GM12878 (cell line): ENCODE measurements around the gene CDH5. TPM values are rescaled to one million over a fixed set of nuclear protein-coding genes. Genes with fewer than 3 reads are reported as not detected.
A peak's percentile ranks its signal among the peaks of the same experiment; 100 is the strongest.

ENCODE experiments used
- ATAC-seq: fragments of 200-7000 bp; cut with Tn5 transposase; 3 replicates; pipeline ENCODE4 v1.9.1; 2020; ENCODE audit warnings: mild to moderate bottlenecking, moderate library complexity
- BruUV-seq: library from RNA; stranded (reverse); fragments of 400-500 nt; replicated peaks from 2 replicates; lab custom pipeline; 2021; lab: Mats Ljungman, UMichigan
- CTCF ChIA-PET: fragments of 300-600 bp; sonication (Branson Sonifier 250); formaldehyde crosslinking; extraction: SDS; loops from one replicate; lab custom pipeline; 2021; ENCODE audit warnings: inconsistent platforms; lab: Yijun Ruan, JAX
- POLR2A ChIA-PET: fragments of 350-600 bp; formaldehyde crosslinking; extraction: SDS; loops from one replicate; lab custom pipeline; 2021; ENCODE audit warnings: inconsistent platforms; lab: Charles Lee
- RAD21 ChIA-PET: fragments of 300-600 bp; sonication (Branson Sonifier 250); formaldehyde crosslinking; loops from one replicate; lab custom pipeline; 2023; ENCODE audit warnings: antibody characterized with exemption; ENCODE audit not compliant: unreplicated experiment; lab: Charles Lee
- SMC1A ChIA-PET: fragments of 300-600 bp; sonication (Branson Sonifier 250); formaldehyde crosslinking; loops from one replicate; lab custom pipeline; 2023; ENCODE audit not compliant: unreplicated experiment, uncharacterized antibody; lab: Charles Lee
- DNase-seq: peaks from one replicate; pipeline ENCODE4 v3.0.0-alpha.2; 2011; ENCODE audit warnings: low read depth, low spot score
- FAIRE-seq: peaks from 3 replicates; lab custom pipeline; 2011; peaks lifted over from hg19 to GRCh38; lab: Jason Lieb, UNC
- H2AFZ ChIP-seq: 2 replicates; pipeline ENCODE4 v1.6.0; 2011; ENCODE audit warnings: low read depth, low read length, control low read depth; ENCODE audit not compliant: control insufficient read depth
- H3K27ac ChIP-seq: 2 replicates; pipeline ENCODE4 v1.5.1; 2011; ENCODE audit warnings: control low read depth; ENCODE audit not compliant: control insufficient read depth, insufficient read depth
- H3K27me3 ChIP-seq, 2 experiments: replicated peaks in 1 of 2; 2 replicates each; pipeline versions ENCODE4 v1.6.0 to v1.6.1; 2011; ENCODE audit warnings: low read length in 1 of 2; ENCODE audit not compliant: control insufficient read depth in 2 of 2, insufficient read depth in 2 of 2
- H3K36me3 ChIP-seq, 2 experiments: 2 replicates each; pipeline ENCODE4 v1.5.1; 2011; ENCODE audit warnings: low read length in 1 of 2; ENCODE audit not compliant: control insufficient read depth in 2 of 2, insufficient read depth in 2 of 2
- H3K4me1 ChIP-seq: 2 replicates; pipeline ENCODE4 v1.6.1; 2011; ENCODE audit warnings: mild to moderate bottlenecking, low read length, moderate library complexity, mixed read lengths; ENCODE audit not compliant: control insufficient read depth, insufficient read depth
- H3K4me2 ChIP-seq: 2 replicates; pipeline ENCODE4 v1.6.0; 2011; ENCODE audit warnings: control low read depth; ENCODE audit not compliant: control insufficient read depth, insufficient read depth
- H3K4me3 ChIP-seq: fragments of 200-600 bp; sonication (generic); 2 replicates; pipeline ENCODE4 v1.5.1; 2016
- H3K79me2 ChIP-seq: 2 replicates; pipeline ENCODE4 v1.6.0; 2011; ENCODE audit warnings: low read length; ENCODE audit not compliant: control insufficient read depth, insufficient read depth
- H3K9ac ChIP-seq: 2 replicates; pipeline ENCODE4 v1.8.0; 2011; ENCODE audit warnings: low read length, control low read depth, mixed read lengths; ENCODE audit not compliant: control insufficient read depth, insufficient read depth
- H3K9me3 ChIP-seq: replicated peaks from 3 replicates; pipeline ENCODE4 v1.5.1; 2011; ENCODE audit warnings: mild to moderate bottlenecking, low read length; ENCODE audit not compliant: control insufficient read depth, insufficient read depth
- H4K20me1 ChIP-seq: 2 replicates; pipeline ENCODE4 v1.6.0; 2011; ENCODE audit not compliant: control insufficient read depth, insufficient read depth
- ATF7 ChIP-seq: fragments of 450-650 bp; IDR thresholded peaks from 2 replicates; pipeline ENCODE4 v1.6.1; 2016; ENCODE audit warnings: low read depth, mild to moderate bottlenecking
- BCL3 ChIP-seq: IDR thresholded peaks from 2 replicates; pipeline ENCODE4 v1.6.1; 2011; ENCODE audit warnings: borderline replicate concordance, low read depth, mild to moderate bottlenecking, moderate library complexity, low read length; ENCODE audit not compliant: insufficient read depth, poor library complexity, severe bottlenecking
- CHD4 ChIP-seq: fragments of 200-600 bp; sonication (generic); IDR thresholded peaks from 2 replicates; pipeline ENCODE4 v1.6.1; 2016; ENCODE audit warnings: mild to moderate bottlenecking
- MEF2B ChIP-seq: fragments of 450-650 bp; IDR thresholded peaks from 2 replicates; pipeline ENCODE4 v1.6.1; 2018; ENCODE audit warnings: mild to moderate bottlenecking, moderate library complexity; ENCODE audit not compliant: partially characterized antibody, poor library complexity, severe bottlenecking
- MXI1 ChIP-seq: fragments of 150-350 bp; IDR thresholded peaks from 2 replicates; pipeline ENCODE4 v1.6.1; 2011; ENCODE audit warnings: low read depth, mild to moderate bottlenecking, inconsistent platforms, low read length, improper control_type of control experiment
- NFIC ChIP-seq: IDR thresholded peaks from 2 replicates; pipeline ENCODE4 v1.6.1; 2012; ENCODE audit warnings: low read depth, mild to moderate bottlenecking, inconsistent platforms, low read length, moderate library complexity
- PAX5 ChIP-seq: IDR thresholded peaks from 2 replicates; pipeline ENCODE4 v1.6.1; 2011; ENCODE audit warnings: low read depth, low read length, borderline replicate concordance
- POLR2AphosphoS5 ChIP-seq: IDR thresholded peaks from 2 replicates; pipeline ENCODE4 v1.6.1; 2011; ENCODE audit warnings: mild to moderate bottlenecking, low read length, inconsistent platforms
- SKIL ChIP-seq: fragments of 450-650 bp; IDR thresholded peaks from 2 replicates; pipeline ENCODE4 v1.6.1; 2017; ENCODE audit warnings: mild to moderate bottlenecking, low read depth, inconsistent platforms; ENCODE audit not compliant: poor library complexity, severe bottlenecking
- SMAD1 ChIP-seq: fragments of 450-650 bp; IDR thresholded peaks from 2 replicates; pipeline ENCODE4 v1.6.1; 2018; ENCODE audit warnings: mild to moderate bottlenecking, low read depth; ENCODE audit not compliant: partially characterized antibody
- SUZ12 ChIP-seq: fragments of 200-600 bp; sonication (generic); IDR thresholded peaks from one replicate; pipeline ENCODE4 v1.6.1; 2018; ENCODE audit warnings: antibody characterized with exemption, mild to moderate bottlenecking; ENCODE audit not compliant: unreplicated experiment
- TARDBP ChIP-seq: IDR thresholded peaks from 2 replicates; pipeline ENCODE4 v1.6.1; 2016; ENCODE audit warnings: borderline replicate concordance
- TCF12 ChIP-seq: IDR thresholded peaks from 2 replicates; pipeline ENCODE4 v1.6.1; 2011; ENCODE audit warnings: low read depth, mild to moderate bottlenecking, low read length
- ZBTB11 ChIP-seq: fragments of 450-650 bp; formaldehyde crosslinking; IDR thresholded peaks from 2 replicates; pipeline ENCODE4 v1.5.0; 2022; ENCODE audit warnings: mild to moderate bottlenecking, missing genetic modification characterization
- ZNF384 ChIP-seq: IDR thresholded peaks from 2 replicates; pipeline ENCODE4 v1.6.1; 2012; ENCODE audit warnings: low read depth, mild to moderate bottlenecking, low read length, improper control_type of control experiment, borderline replicate concordance
- ZNF622 ChIP-seq: fragments of 450-650 bp; IDR thresholded peaks from 2 replicates; pipeline ENCODE4 v1.6.1; 2017; ENCODE audit warnings: mild to moderate bottlenecking, inconsistent platforms
- WGBS: methylation state at CpG from one replicate; pipeline ENCODE4 v1.1.6; 2016; ENCODE audit warnings: low lambda C conversion rate; ENCODE audit not compliant: insufficient replicate concordance, insufficient coverage; ENCODE audit errors: missing lambda C conversion rate; 5-methylcytosine and 5-hydroxymethylcytosine counted together
- in situ Hi-C: fragments of 300-500 bp; cut with MboI; formaldehyde crosslinking; loops from 9 replicates; pipeline ENCODE4 v1.14.3; 2018; ENCODE audit warnings: mixed read lengths
- intact Hi-C: fragments of 100-400 bp; cut with micrococcal nuclease; formaldehyde crosslinking; loops from one replicate; pipeline ENCODE4 v1.14.2; 2022; ENCODE audit not compliant: unreplicated experiment
- polyA plus RNA-seq, 11 experiments: library from polyadenylated mRNA; depleted of rRNA in 4 of 11; unstranded in 6 of 11; stranded (reverse) in 5 of 11; fragments of >200 nt; fragmentation: Nextera tagmentation in 4 of 11; fragmentation: Illumina TruSeq in 1 of 11; extraction: Ambion mirVana in 4 of 11; extraction: Trizol in 1 of 11; gene quantifications; 1 replicate in 1 of 11; 2 replicates in 10 of 11; pipeline versions ENCODE4 v1.2.1 to v1.2.3, GENCODE V29; 2011 to 2016; ENCODE audit warnings: inconsistent platforms in 2 of 11, missing spikeins in 2 of 11, low read depth in 1 of 11
- total RNA-seq, 4 experiments: library from RNA; depleted of rRNA in 3 of 4; stranded (reverse); fragments of >200 nt in 3 of 4; fragmentation: Illumina TruSeq in 1 of 4; extraction: Trizol in 1 of 4; gene quantifications; 2 replicates each; pipeline versions ENCODE4 v1.2.1 to v1.2.3, GENCODE V29; 2013 to 2021

The CDH5 gene
- total and polyA plus RNA-seq, 10 of the 15 experiments (the other 5 are each of a cell fraction or from before 2014, with no cell fraction given) = not detected

- no peaks in the 10 kb centered on the region for H4K20me1 ChIP-seq
- intact Hi-C loops = no loop called here
- ChIA-PET RAD21 (no interaction called here), CTCF (interaction anchor here (3.4 kb wide), 1 partner anchor 12 kb away, joined by 14 read pairs; no protein-coding TSS in a partner anchor), POLR2A (no interaction called here), SMC1A (interaction anchor here (0.6 kb wide), 1 partner anchor 11 kb away, joined by 3 read pairs; no protein-coding TSS in a partner anchor)
- no peak overlapping the region for H3K9ac ChIP-seq
- DNase-seq (no peak), ATAC-seq (peak; percentile 67), FAIRE-seq (no peak)
- BruUV-seq = no TSS peak
- no peaks in the 10 kb centered on the region for H3K36me3 ChIP-seq
- peaks cover 0 to 2% of the 10 kb centered on the region in 2 experiments; a peak in 1 of 4 replicates for H3K27me3 ChIP-seq
- WGBS = 28% methylated on average over 5 of the region's 5 CpGs
- H3K4me3 ChIP-seq = no peak overlapping the region
- H3K79me2 ChIP-seq = no peaks in the 10 kb centered on the region
- H3K9me3 ChIP-seq = no peaks in the 10 kb centered on the region; the same call in 2 of the 3 replicates
- in situ Hi-C loops = no loop called here
- peak overlapping the region; percentile 28 for H2AFZ ChIP-seq
- H3K4me2 ChIP-seq = no peak overlapping the region
- peaks cover 5% of the 10 kb centered on the region; the same call in 1 of the 2 replicates for H3K4me1 ChIP-seq
- H3K27ac ChIP-seq = no peak overlapping the region
- no peak for TF ChIP-seq SMAD1
- TF ChIP-seq SKIL = no peak
- TF ChIP-seq ATF7 = no peak
- TF ChIP-seq ZBTB11 (CRISPR knock-in tag) = no peak
- TF ChIP-seq MXI1 = no peak
- TF ChIP-seq PAX5 = no peak
- TF ChIP-seq ZNF384 = no peak
- TF ChIP-seq SUZ12 = no peak
- TF ChIP-seq TCF12 = no peak
- no peak for TF ChIP-seq ZNF622
- no peak for TF ChIP-seq BCL3
- TF ChIP-seq MEF2B = no peak
- TF ChIP-seq NFIC = no peak
- no peak for TF ChIP-seq CHD4
- no peak for TF ChIP-seq POLR2AphosphoS5
- no peak for TF ChIP-seq TARDBP
Measured at GRCh38 chr16:66369055-66369592, 2.6 kb downstream of the CDH5 start.
